ENCODE measurements around the gene ATOH8.

ATOH8 gene

DNA sequence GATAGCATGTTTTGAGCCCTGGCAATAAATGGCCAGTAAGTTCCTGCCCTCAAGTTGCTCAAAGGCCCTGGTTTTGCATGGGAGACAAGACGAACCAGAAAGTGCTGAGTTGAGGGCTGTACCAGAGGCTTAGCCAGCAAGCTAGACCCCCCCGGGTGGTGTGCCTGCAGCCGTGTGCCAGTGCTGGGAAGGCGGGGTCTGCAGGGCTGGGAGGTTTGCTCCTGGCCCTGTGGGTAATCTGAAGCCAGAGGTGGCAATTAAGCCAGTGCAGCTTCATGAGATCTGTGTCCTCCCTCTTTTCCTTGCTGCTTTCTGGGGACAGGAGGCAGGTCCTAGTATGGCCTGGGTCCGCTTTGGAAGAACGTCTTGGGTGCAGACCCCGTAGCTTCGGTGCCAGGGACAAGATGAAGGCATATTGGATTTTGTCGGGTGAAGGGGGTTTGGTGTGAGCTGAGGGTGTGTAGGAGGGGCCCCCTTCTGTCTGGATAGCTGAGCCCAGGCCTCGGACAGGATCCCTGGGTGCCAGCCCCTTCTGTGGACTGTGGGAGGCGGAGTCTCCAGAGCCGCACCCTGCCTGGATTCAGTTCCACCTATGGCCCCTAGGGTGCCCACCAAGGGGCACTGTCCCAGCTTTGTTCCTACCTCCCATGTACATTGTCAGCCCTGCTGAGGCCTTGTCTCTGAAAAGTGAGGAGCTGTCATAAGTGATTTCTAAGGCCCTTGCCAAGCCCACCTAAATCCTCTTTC lies 15.6 kb downstream of the ATOH8 start:
- no peak for DNase-seq (ENCODE audit: low read depth, low spot score)
- Histone ChIP-seq H3K4me1 (ENCODE audit: insufficient read depth, insufficient read length) (peaks cover 22% of the 10 kb centered on the region), H3K36me3 (ENCODE audit: insufficient read depth, insufficient read length, low read length) (no peaks in the 10 kb centered on the region), H3K27me3 (ENCODE audit: insufficient read depth, insufficient read length) (no peaks in the 10 kb centered on the region), H3K9me3 (ENCODE audit: insufficient read depth, low read length) (no peaks in the 10 kb centered on the region), H3K9ac (ENCODE audit: insufficient read length, low read depth) (peak overlapping the region; percentile 36), H3K4me3 (ENCODE audit: insufficient read length, low read depth) (no peak overlapping the region)
- no peak for TF ChIP-seq ZNF274 (IDR thresholded peaks at IDR 0.05; ENCODE audit: low read depth, low read length)
- TF ChIP-seq YY1 (IDR thresholded peaks at IDR 0.05; ENCODE audit: insufficient read depth, insufficient read length) = no peak
- TF ChIP-seq SUZ12 (IDR thresholded peaks at IDR 0.05; ENCODE audit: extremely low read depth, insufficient read depth, insufficient read length) = no peak

DNA sequence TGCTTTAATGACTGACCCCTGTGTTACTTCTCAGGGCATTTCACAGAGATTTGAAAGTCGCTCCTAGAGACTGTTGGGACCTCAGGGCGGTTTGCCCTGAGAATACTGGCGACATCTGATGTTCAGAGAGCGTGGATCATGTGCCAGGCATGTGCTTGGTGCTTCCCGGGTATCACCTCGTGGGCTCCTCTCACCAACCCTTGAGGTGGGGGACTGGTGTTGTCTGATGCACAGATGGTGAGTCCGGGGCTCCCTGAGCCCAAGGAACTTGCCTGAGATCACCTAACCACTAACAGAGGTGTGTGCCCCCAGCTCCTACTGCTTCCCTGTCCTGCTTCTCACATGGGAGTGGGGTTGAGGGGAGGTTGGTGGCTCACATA lies 16.2 kb downstream of the ATOH8 start:
- TF ChIP-seq YY1 (IDR thresholded peaks at IDR 0.05; ENCODE audit: insufficient read depth, insufficient read length) (no peak), SUZ12 (IDR thresholded peaks at IDR 0.05; ENCODE audit: extremely low read depth, insufficient read depth, insufficient read length) (no peak), ZNF274 (IDR thresholded peaks at IDR 0.05; ENCODE audit: low read depth, low read length) (no peak)
- Histone ChIP-seq H3K9me3 (ENCODE audit: insufficient read depth, low read length) (no peaks in the 10 kb centered on the region), H3K4me3 (ENCODE audit: insufficient read length, low read depth) (no peak overlapping the region), H3K36me3 (ENCODE audit: insufficient read depth, insufficient read length, low read length) (no peaks in the 10 kb centered on the region), H3K4me1 (ENCODE audit: insufficient read depth, insufficient read length) (peaks cover 22% of the 10 kb centered on the region), H3K9ac (ENCODE audit: insufficient read length, low read depth) (no peak overlapping the region), H3K27me3 (ENCODE audit: insufficient read depth, insufficient read length) (no peaks in the 10 kb centered on the region)
- no peak for DNase-seq (ENCODE audit: low read depth, low spot score)

DNA sequence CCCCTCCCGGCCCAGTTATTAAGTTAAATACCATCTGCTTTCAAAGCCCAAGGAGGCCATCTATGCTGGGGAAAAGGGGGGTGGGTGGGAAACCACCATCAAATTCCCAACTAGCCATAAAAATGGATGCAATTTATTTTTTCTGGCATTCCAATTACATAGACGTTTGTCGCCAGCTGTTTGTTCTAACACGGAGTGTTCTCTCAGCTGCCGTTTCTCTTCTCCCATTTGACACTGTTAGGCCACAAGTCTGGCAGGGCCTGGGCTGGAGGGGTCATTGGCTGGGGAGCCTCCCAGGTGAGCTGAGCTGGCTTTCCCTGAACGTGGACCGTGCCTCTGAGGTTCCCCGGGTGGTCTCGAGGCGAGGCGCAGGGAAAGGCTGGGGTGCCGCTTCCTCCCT lies 16.6 kb downstream of the ATOH8 start:
- Histone ChIP-seq H3K4me3 (ENCODE audit: insufficient read length, low read depth) (no peak overlapping the region), H3K36me3 (ENCODE audit: insufficient read depth, insufficient read length, low read length) (no peaks in the 10 kb centered on the region), H3K4me1 (ENCODE audit: insufficient read depth, insufficient read length) (peaks cover 22% of the 10 kb centered on the region), H3K9ac (ENCODE audit: insufficient read length, low read depth) (no peak overlapping the region), H3K9me3 (ENCODE audit: insufficient read depth, low read length) (no peaks in the 10 kb centered on the region), H3K27me3 (ENCODE audit: insufficient read depth, insufficient read length) (no peaks in the 10 kb centered on the region)
- no peak for TF ChIP-seq SUZ12 (IDR thresholded peaks at IDR 0.05; ENCODE audit: extremely low read depth, insufficient read depth, insufficient read length)
- TF ChIP-seq ZNF274 (IDR thresholded peaks at IDR 0.05; ENCODE audit: low read depth, low read length) = no peak
- no peak for TF ChIP-seq YY1 (IDR thresholded peaks at IDR 0.05; ENCODE audit: insufficient read depth, insufficient read length)
- no peak for DNase-seq (ENCODE audit: low read depth, low spot score)

DNA sequence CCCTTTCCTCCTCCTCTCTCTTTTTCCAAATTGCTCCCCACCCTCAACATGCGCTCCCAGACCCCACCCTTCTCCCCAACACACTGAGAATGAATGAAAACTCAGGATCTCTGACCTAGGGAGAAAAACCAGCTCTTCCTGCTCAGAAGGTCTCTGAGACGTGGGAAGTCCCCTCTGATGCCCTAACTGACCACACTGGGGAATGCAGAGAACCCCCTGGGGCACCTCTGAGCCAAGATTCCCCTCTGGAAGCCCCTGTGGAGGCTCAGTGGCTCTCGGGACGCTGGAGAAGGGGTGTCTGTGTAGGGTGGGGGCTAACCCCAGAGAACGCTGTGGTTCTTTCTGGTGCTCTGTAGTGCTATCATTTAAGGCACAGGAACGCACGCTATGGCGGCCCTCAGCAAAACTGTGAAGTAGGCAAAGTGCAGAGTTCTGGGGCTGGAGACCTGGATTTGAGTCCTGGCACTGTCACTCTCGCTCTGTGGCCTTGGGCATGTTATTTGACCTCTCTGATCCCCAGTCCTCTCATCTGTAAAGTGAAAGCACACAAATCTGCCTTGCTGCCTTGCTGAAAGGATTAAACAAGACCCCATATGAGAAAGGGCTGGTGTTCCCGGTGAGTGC lies 17.1 kb downstream of the ATOH8 start:
- DNase-seq (ENCODE audit: low read depth, low spot score) = no peak
- Histone ChIP-seq H3K27me3 (ENCODE audit: insufficient read depth, insufficient read length) (no peaks in the 10 kb centered on the region), H3K4me1 (ENCODE audit: insufficient read depth, insufficient read length) (peaks cover 21% of the 10 kb centered on the region), H3K4me3 (ENCODE audit: insufficient read length, low read depth) (no peak overlapping the region), H3K9ac (ENCODE audit: insufficient read length, low read depth) (no peak overlapping the region), H3K9me3 (ENCODE audit: insufficient read depth, low read length) (no peaks in the 10 kb centered on the region), H3K36me3 (ENCODE audit: insufficient read depth, insufficient read length, low read length) (no peaks in the 10 kb centered on the region)
- TF ChIP-seq SUZ12 (IDR thresholded peaks at IDR 0.05; ENCODE audit: extremely low read depth, insufficient read depth, insufficient read length) = no peak
- no peak for TF ChIP-seq YY1 (IDR thresholded peaks at IDR 0.05; ENCODE audit: insufficient read depth, insufficient read length)
- no peak for TF ChIP-seq ZNF274 (IDR thresholded peaks at IDR 0.05; ENCODE audit: low read depth, low read length)

DNA sequence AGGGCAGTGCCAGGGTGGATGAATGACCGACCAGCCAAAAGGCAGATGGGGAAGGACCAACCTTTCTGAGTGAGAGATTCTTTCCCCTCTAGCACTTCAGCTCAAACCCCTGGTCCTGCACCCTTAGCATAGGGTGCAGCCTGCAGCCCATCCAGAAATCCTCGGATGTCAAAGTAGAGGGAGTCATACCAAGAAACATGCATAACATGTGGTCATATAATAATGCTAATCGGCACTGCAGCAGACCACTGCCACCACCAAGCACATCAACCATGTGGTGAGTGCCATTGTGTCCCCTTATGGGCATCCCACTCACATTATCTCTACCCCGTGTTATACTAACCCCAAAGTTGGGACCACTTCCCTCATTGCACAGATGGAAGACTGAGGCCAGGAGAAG lies 17.7 kb downstream of the ATOH8 start:
- peaks cover 18% of the 10 kb centered on the region for H3K4me1 ChIP-seq (ENCODE audit: insufficient read depth, insufficient read length)
- no peak overlapping the region for H3K4me3 ChIP-seq (ENCODE audit: insufficient read length, low read depth)
- H3K9me3 ChIP-seq (ENCODE audit: insufficient read depth, low read length) = no peaks in the 10 kb centered on the region
- no peaks in the 10 kb centered on the region for H3K36me3 ChIP-seq (ENCODE audit: insufficient read depth, insufficient read length, low read length)
- H3K9ac ChIP-seq (ENCODE audit: insufficient read length, low read depth) = no peak overlapping the region
- no peaks in the 10 kb centered on the region for H3K27me3 ChIP-seq (ENCODE audit: insufficient read depth, insufficient read length)
- no peak for TF ChIP-seq SUZ12 (IDR thresholded peaks at IDR 0.05; ENCODE audit: extremely low read depth, insufficient read depth, insufficient read length)
- no peak for TF ChIP-seq ZNF274 (IDR thresholded peaks at IDR 0.05; ENCODE audit: low read depth, low read length)
- no peak for TF ChIP-seq YY1 (IDR thresholded peaks at IDR 0.05; ENCODE audit: insufficient read depth, insufficient read length)
- no peak for DNase-seq (ENCODE audit: low read depth, low spot score)

DNA sequence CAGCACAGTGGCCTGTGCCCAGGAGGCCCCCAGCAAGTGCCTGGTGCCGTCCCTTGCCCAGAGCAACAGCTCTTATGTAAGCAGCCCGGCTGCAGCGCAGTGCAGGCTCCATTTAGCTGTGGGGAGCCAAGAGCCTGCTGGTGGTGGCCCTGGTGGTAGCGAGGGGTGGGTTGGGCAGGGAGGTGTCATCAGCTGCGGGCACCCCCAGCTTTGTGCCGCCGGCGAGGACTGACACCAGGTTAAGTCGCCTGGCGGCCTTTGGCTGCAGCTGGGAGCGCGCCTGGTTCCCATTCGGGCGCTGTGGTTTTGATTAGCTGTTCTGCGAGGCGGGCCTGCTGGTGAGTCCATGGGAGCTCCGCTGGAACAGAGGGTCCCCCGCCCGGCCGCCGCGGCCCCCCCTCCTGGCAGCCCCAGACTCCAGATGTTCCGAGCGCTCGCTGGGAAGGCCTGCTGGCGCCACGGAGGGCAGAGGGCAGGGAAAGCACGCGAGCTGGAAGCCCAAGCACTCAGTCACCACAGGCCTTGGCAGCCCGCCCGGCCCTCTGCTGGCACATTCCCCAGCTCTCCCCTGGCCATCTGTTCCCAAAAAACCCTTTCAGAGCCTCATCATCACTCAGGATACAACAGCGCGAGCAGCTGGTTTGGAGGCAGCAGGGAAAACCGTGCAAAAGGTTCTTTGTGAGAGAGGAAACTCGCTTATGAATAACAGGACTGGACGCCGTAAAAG lies 18.4 kb downstream of the ATOH8 start:
- Histone ChIP-seq H3K27me3 (ENCODE audit: insufficient read depth, insufficient read length) (no peaks in the 10 kb centered on the region), H3K36me3 (ENCODE audit: insufficient read depth, insufficient read length, low read length) (no peaks in the 10 kb centered on the region), H3K4me3 (ENCODE audit: insufficient read length, low read depth) (no peak overlapping the region), H3K9ac (ENCODE audit: insufficient read length, low read depth) (no peak overlapping the region), H3K9me3 (ENCODE audit: insufficient read depth, low read length) (no peaks in the 10 kb centered on the region), H3K4me1 (ENCODE audit: insufficient read depth, insufficient read length) (peaks cover 17% of the 10 kb centered on the region)
- no peak for DNase-seq (ENCODE audit: low read depth, low spot score)
- TF ChIP-seq ZNF274 (IDR thresholded peaks at IDR 0.05; ENCODE audit: low read depth, low read length) = no peak
- no peak for TF ChIP-seq SUZ12 (IDR thresholded peaks at IDR 0.05; ENCODE audit: extremely low read depth, insufficient read depth, insufficient read length)
- TF ChIP-seq YY1 (IDR thresholded peaks at IDR 0.05; ENCODE audit: insufficient read depth, insufficient read length) = no peak

Measured in NT2/D1 (cell line).